ENCODE measurements around the gene BRSK1. TPM values are rescaled to one million over a fixed set of nuclear protein-coding genes. Genes with fewer than 3 reads are reported as not detected.

Gene BRSK1
- total and polyA plus RNA-seq, 10 of the 15 experiments (the other 5 are each of a cell fraction or from before 2014, with no cell fraction given) = 0.03 to 0.76 (median 0.25) TPM; not detected in 4

GRCh38 chr19:55305491-55305890, 21.7 kb downstream of the BRSK1 start (continued):
- TF ChIP-seq SKIL (IDR thresholded peaks at IDR 0.05; ENCODE audit: low read depth, poor library complexity, severe bottlenecking) = no peak
- no peak for TF ChIP-seq IKZF2 (IDR thresholded peaks at IDR 0.05)
- peak; percentile 41; the same call in 1 of the 2 replicates for TF ChIP-seq MLLT1 (IDR thresholded peaks at IDR 0.05)
- TF ChIP-seq EZH2 (IDR thresholded peaks at IDR 0.05; ENCODE audit: borderline replicate concordance, control insufficient read depth, low read depth, low read length) = no peak
- TF ChIP-seq HSF1 (IDR thresholded peaks at IDR 0.05; ENCODE audit: low read depth, low read length) = no peak
- TF ChIP-seq MYC (IDR thresholded peaks at IDR 0.05; ENCODE audit: insufficient read depth, insufficient read length, insufficient replicate concordance, low read length, severe bottlenecking) = no peak
- no peak for TF ChIP-seq EP300 (IDR thresholded peaks at IDR 0.05; ENCODE audit: borderline replicate concordance in 1 of 2, control insufficient read depth in 1 of 2, low read depth in 2 of 2, low read length in 2 of 2)
- TF ChIP-seq ESRRA (IDR thresholded peaks at IDR 0.05; ENCODE audit: low read length) = no peak
- TF ChIP-seq RELB (IDR thresholded peaks at IDR 0.05; ENCODE audit: low read depth) = no peak
- no peak for TF ChIP-seq BRCA1 (IDR thresholded peaks at IDR 0.05; ENCODE audit: low read depth, low read length)
- TF ChIP-seq E2F4 (IDR thresholded peaks at IDR 0.05; ENCODE audit: low read depth, low read length) = no peak
- TF ChIP-seq POLR2A (IDR thresholded peaks at IDR 0.05; ENCODE audit: low read depth, low read length) = no peak
- no peak for TF ChIP-seq DPF2 (IDR thresholded peaks at IDR 0.05)
- no peak for TF ChIP-seq SREBF2 (IDR thresholded peaks at IDR 0.05; ENCODE audit: low read length)
- TF ChIP-seq RCOR1 (conservative IDR thresholded peaks at IDR 0.05; ENCODE audit: low read depth, low read length) = no peak
- TF ChIP-seq ATF3 (IDR thresholded peaks at IDR 0.05; ENCODE audit: borderline replicate concordance, extremely low read depth, low read depth, low read length) = peak; percentile 48; the same call in 1 of the 2 replicates
- TF ChIP-seq TARDBP (IDR thresholded peaks at IDR 0.05; ENCODE audit: borderline replicate concordance) = peak; percentile 92
- TF ChIP-seq BCL11A (IDR thresholded peaks at IDR 0.05; ENCODE audit: low read depth, low read length) = no peak
- no peak for TF ChIP-seq MYB (IDR thresholded peaks at IDR 0.05; ENCODE audit: borderline replicate concordance, low read depth, low read length)
- TF ChIP-seq CREB1 (IDR thresholded peaks at IDR 0.05; ENCODE audit: low read depth) = peak; percentile 58; the same call in 1 of the 2 replicates
- no peak for TF ChIP-seq RB1 (IDR thresholded peaks at IDR 0.05; ENCODE audit: borderline replicate concordance)
- TF ChIP-seq JUNB (IDR thresholded peaks at IDR 0.05) = no peak
- no peak for TF ChIP-seq CBFB (IDR thresholded peaks at IDR 0.05; ENCODE audit: low read depth)
- no peak for TF ChIP-seq ZZZ3 (IDR thresholded peaks at IDR 0.05; ENCODE audit: control insufficient read depth, insufficient read length, low read depth)
